Vagina (tissue), 2 donors: ENCODE data around the gene STIM1. TPM values are rescaled to one million over a fixed set of nuclear protein-coding genes. Genes with fewer than 3 reads are reported as not detected.

Experiments
- DNase-seq, 2 donors: peaks; one replicate each; pipeline ENCODE4 v3.0.0-alpha.2; 2017; ENCODE audit errors: extremely low spot score in 2 of 2
- H3K27ac ChIP-seq: fragments of 200-600 bp; sonication (generic); one replicate; pipeline ENCODE4 v1.5.1; 2019
- H3K27me3 ChIP-seq: fragments of 200-600 bp; sonication (generic); one replicate; pipeline ENCODE4 v1.5.1; 2019
- H3K36me3 ChIP-seq, 2 donors: fragments of 200-600 bp; sonication (generic); one replicate each; pipeline ENCODE4 v1.5.1; 2017 to 2019
- H3K4me1 ChIP-seq: fragments of 200-600 bp; sonication (generic); one replicate; pipeline ENCODE4 v1.5.1; 2019
- H3K4me3 ChIP-seq, 2 donors: fragments of 200-600 bp; sonication (generic); 1 replicate in 1 of 2; 2 replicates in 1 of 2; pipeline ENCODE4 v1.5.1; 2016 to 2019
- H3K9me3 ChIP-seq: fragments of 200-600 bp; sonication (generic); one replicate; pipeline ENCODE4 v1.5.1; 2019
- POLR2A ChIP-seq, 2 donors: fragments of 450-650 bp; IDR thresholded peaks; one replicate each; pipeline ENCODE4 v1.6.1; 2017; ENCODE audit warnings: antibody characterized with exemption in 2 of 2, mild to moderate bottlenecking in 2 of 2, moderate library complexity in 2 of 2
- POLR2AphosphoS5 ChIP-seq, 2 donors: sonication (generic); formaldehyde crosslinking; IDR thresholded peaks; one replicate each; pipeline ENCODE4 v1.9.0; 2017; ENCODE audit warnings: antibody characterized with exemption in 2 of 2, mild to moderate bottlenecking in 2 of 2, low read depth in 1 of 2; ENCODE audit not compliant: insufficient read depth in 1 of 2
- intact Hi-C: fragments of 100-400 bp; cut with DNase I; formaldehyde crosslinking; loops from one replicate; pipeline ENCODE4 v1.15.1; 2023
- total RNA-seq: library from RNA; depleted of rRNA; stranded (reverse); fragments of >200 nt; gene quantifications from one replicate; pipeline ENCODE4 v1.2.3, GENCODE V29; 2016
- TF ChIP-seq, protein P1 (sequence below), 3 experiments: fragments of 450-650 bp in 2 of 3; fragments of 200-600 bp in 1 of 3; sonication (generic) in 1 of 3; IDR thresholded peaks; one replicate each; pipeline ENCODE4 v1.5.1; 2017 to 2019; ENCODE audit warnings: antibody characterized with exemption in 3 of 3, mild to moderate bottlenecking in 2 of 3, moderate library complexity in 2 of 3

Gene STIM1
- total RNA-seq, 1 donor from 2014 or later: 68.8 TPM

DNA sequence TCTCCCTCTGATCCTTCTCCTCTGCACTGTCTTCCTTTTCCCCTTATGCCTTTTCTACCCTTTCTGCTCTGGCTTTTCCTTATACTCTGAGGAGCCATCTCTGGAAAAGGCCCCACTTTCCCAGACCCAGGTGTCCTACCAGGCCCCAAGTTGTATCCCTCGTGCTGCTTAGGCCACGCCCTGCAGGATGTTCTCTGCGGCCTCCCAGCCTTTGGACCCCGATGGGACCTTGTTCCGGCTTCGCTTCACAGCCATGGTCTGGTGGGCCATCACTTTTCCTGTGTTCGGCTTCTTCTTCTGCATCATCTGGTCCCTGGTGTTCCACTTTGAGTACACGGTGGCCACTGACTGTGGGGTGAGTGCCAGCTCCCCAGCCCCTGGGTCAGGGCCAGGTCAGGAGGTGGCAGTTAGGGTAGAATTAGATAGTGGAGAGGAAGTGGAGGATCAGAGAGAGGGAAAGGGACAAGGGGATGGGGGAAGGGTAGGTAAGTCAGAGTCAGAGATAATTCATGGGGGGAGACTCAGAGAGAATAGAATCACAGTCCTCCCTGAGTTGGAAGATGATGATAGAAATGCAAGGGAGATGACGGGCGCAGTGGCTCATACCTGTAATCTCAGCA, 38.2 kb upstream of the STIM1 start:
- no peak for DNase-seq
- H3K27ac ChIP-seq: no peak overlapping the region
- intact Hi-C loops: no loop called here
- no peaks in the 10 kb centered on the region for H3K4me1 ChIP-seq
- no peaks in the 10 kb centered on the region for H3K27me3 ChIP-seq
- no peaks in the 10 kb centered on the region for H3K9me3 ChIP-seq
- TF ChIP-seq, protein P1, sequence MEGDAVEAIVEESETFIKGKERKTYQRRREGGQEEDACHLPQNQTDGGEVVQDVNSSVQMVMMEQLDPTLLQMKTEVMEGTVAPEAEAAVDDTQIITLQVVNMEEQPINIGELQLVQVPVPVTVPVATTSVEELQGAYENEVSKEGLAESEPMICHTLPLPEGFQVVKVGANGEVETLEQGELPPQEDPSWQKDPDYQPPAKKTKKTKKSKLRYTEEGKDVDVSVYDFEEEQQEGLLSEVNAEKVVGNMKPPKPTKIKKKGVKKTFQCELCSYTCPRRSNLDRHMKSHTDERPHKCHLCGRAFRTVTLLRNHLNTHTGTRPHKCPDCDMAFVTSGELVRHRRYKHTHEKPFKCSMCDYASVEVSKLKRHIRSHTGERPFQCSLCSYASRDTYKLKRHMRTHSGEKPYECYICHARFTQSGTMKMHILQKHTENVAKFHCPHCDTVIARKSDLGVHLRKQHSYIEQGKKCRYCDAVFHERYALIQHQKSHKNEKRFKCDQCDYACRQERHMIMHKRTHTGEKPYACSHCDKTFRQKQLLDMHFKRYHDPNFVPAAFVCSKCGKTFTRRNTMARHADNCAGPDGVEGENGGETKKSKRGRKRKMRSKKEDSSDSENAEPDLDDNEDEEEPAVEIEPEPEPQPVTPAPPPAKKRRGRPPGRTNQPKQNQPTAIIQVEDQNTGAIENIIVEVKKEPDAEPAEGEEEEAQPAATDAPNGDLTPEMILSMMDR (IDR thresholded peaks at IDR 0.05): no peak
- TF ChIP-seq POLR2A (IDR thresholded peaks at IDR 0.05) (no peak), POLR2AphosphoS5 (IDR thresholded peaks at IDR 0.05; ENCODE audit: insufficient read depth in 1 of 2, low read depth in 1 of 2) (no peak)
- H3K36me3 ChIP-seq: no peaks in the 10 kb centered on the region
- no peak overlapping the region for H3K4me3 ChIP-seq

GRCh38 chr11:3820971-3821370, 34.5 kb upstream of the STIM1 start:
- Histone ChIP-seq H3K27ac (no peak overlapping the region), H3K36me3 (peaks cover 0 to 10% of the 10 kb centered on the region in 2 donors), H3K4me3 (no peak overlapping the region), H3K9me3 (no peaks in the 10 kb centered on the region), H3K27me3 (no peaks in the 10 kb centered on the region), H3K4me1 (peaks cover 6% of the 10 kb centered on the region)
- TF ChIP-seq POLR2A (IDR thresholded peaks at IDR 0.05) (no peak), POLR2AphosphoS5 (IDR thresholded peaks at IDR 0.05; ENCODE audit: insufficient read depth in 1 of 2, low read depth in 1 of 2) (no peak)
- TF ChIP-seq, protein P1 (IDR thresholded peaks at IDR 0.05): no peak
- DNase-seq: no peak
- intact Hi-C loops: no loop called here

- H3K4me3 ChIP-seq: no peak overlapping the region
- no peak for DNase-seq
- no peaks in the 10 kb centered on the region for H3K9me3 ChIP-seq
- no peak overlapping the region for H3K27ac ChIP-seq
- H3K36me3 ChIP-seq: peaks cover 0 to 13% of the 10 kb centered on the region in 2 donors
- TF ChIP-seq POLR2AphosphoS5 (IDR thresholded peaks at IDR 0.05; ENCODE audit: insufficient read depth in 1 of 2, low read depth in 1 of 2) (no peak), POLR2A (IDR thresholded peaks at IDR 0.05) (no peak)
- TF ChIP-seq, protein P1 (IDR thresholded peaks at IDR 0.05): no peak
- H3K4me1 ChIP-seq: peaks cover 6% of the 10 kb centered on the region
- intact Hi-C loops: no loop called here
- H3K27me3 ChIP-seq: no peaks in the 10 kb centered on the region
These were observed 33.2 kb upstream of the STIM1 start for GRCh38 chr11:3822312-3822711.

DNA sequence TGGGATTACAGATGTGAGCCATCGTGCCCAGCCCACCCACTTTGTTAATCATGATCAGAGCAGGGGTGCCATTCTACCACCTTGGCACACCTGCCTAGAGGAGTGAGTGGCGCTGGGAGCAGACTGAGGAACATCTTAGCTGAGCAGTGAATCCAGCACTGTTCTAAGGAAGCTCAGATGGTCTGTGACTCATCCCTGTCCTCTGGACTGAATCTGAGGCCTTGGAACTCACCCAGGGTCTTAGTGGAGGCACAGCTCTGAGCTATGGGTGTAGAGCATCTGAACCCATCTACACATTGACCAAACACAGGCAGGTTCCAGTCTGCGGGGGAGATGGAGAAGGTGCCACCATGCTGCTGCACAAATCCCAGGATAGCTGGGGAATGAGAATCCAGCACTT, 32.2 kb upstream of the STIM1 start:
- TF ChIP-seq POLR2A (IDR thresholded peaks at IDR 0.05) (no peak), POLR2AphosphoS5 (IDR thresholded peaks at IDR 0.05; ENCODE audit: insufficient read depth in 1 of 2, low read depth in 1 of 2) (no peak)
- TF ChIP-seq, protein P1 (IDR thresholded peaks at IDR 0.05): no peak
- Histone ChIP-seq H3K36me3 (peaks cover 0 to 19% of the 10 kb centered on the region in 2 donors), H3K4me3 (no peak overlapping the region), H3K4me1 (peaks cover 6% of the 10 kb centered on the region), H3K27ac (no peak overlapping the region), H3K9me3 (no peaks in the 10 kb centered on the region), H3K27me3 (no peaks in the 10 kb centered on the region)
- intact Hi-C loops: no loop called here
- DNase-seq: no peak

DNA sequence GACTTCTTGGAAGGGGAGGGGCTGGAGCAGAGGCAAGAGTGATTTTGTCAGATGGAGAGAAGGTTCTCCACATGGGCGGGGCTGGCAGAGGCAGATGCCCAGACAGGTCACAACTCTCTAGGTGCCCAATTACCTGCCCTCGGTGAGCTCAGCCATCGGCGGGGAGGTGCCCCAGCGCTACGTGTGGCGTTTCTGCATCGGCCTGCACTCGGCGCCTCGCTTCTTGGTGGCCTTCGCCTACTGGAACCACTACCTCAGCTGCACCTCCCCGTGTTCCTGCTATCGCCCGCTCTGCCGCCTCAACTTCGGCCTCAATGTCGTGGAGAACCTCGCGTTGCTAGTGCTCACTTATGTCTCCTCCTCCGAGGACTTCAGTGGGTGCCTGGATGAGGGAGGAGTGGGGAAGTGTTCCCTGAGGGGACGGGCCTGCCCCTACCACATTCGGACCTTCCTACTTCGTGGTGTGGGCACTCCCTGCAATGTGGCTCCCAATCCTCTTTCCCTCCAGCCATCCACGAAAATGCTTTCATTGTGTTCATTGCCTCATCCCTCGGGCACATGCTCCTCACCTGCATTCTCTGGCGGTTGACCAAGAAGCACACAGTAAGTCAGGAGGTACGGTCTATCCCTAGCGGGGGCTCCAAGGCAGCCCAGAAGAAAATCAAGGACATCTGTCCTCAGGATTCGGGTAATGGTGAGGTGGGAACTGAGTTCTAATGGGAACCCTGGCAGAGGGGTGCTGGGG, 31.5 kb upstream of the STIM1 start:
- Histone ChIP-seq H3K4me1 (peaks cover 6% of the 10 kb centered on the region), H3K27ac (no peak overlapping the region), H3K4me3 (no peak overlapping the region), H3K36me3 (peaks cover 0 to 19% of the 10 kb centered on the region in 2 donors), H3K9me3 (no peaks in the 10 kb centered on the region), H3K27me3 (no peaks in the 10 kb centered on the region)
- intact Hi-C loops: no loop called here
- TF ChIP-seq POLR2A (IDR thresholded peaks at IDR 0.05) (no peak), POLR2AphosphoS5 (IDR thresholded peaks at IDR 0.05; ENCODE audit: insufficient read depth in 1 of 2, low read depth in 1 of 2) (no peak)
- TF ChIP-seq, protein P1 (IDR thresholded peaks at IDR 0.05): no peak
- no peak for DNase-seq
